ENCODE data around the gene RAD51B.

DNA sequence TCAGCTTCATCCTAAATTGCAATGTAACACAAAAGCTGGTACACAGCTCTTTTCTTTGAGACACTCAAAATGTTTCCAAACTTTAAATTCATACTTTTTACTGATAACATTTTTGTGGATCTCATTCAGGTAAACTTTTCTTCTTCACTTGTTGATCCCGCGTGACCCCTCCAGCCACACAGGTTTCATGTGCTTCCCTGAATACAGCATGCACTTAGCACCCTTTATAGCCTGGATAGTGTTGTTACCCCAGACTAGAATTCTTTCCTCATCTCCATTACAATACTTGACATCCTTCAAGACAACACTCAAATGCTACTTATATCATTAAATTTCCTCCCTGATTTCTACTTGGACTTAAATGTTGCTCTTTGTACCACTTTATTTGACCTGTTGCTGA lies 373.4 kb downstream of the RAD51B start:
- no peak for TF ChIP-seq EZH2phosphoT487 (IDR thresholded peaks at IDR 0.05; ENCODE audit: low read length)
- TF ChIP-seq, protein P1, sequence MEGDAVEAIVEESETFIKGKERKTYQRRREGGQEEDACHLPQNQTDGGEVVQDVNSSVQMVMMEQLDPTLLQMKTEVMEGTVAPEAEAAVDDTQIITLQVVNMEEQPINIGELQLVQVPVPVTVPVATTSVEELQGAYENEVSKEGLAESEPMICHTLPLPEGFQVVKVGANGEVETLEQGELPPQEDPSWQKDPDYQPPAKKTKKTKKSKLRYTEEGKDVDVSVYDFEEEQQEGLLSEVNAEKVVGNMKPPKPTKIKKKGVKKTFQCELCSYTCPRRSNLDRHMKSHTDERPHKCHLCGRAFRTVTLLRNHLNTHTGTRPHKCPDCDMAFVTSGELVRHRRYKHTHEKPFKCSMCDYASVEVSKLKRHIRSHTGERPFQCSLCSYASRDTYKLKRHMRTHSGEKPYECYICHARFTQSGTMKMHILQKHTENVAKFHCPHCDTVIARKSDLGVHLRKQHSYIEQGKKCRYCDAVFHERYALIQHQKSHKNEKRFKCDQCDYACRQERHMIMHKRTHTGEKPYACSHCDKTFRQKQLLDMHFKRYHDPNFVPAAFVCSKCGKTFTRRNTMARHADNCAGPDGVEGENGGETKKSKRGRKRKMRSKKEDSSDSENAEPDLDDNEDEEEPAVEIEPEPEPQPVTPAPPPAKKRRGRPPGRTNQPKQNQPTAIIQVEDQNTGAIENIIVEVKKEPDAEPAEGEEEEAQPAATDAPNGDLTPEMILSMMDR (IDR thresholded peaks at IDR 0.05; ENCODE audit: low read length), result no peak
